K562 (cell line): Measurements from ENCODE around the gene CRTAP. TPM values are rescaled to one million over a fixed set of nuclear protein-coding genes. Genes with fewer than 3 reads are reported as not detected.

ENCODE experiments used
- BRD4 ChIP-seq: fragments of 200-600 bp; sonication (generic); IDR thresholded peaks from 2 replicates; pipeline ENCODE4 v1.6.1; 2017; ENCODE audit warnings: inconsistent platforms
- E2F3 ChIP-seq: fragments of 250-450 bp; sonication (Bioruptor Pico); IDR thresholded peaks from 2 replicates; pipeline ENCODE4 v1.4.0; 2020; ENCODE audit warnings: mild to moderate bottlenecking
- ESRRA ChIP-seq: fragments of 450-650 bp; IDR thresholded peaks from 2 replicates; pipeline ENCODE4 v1.6.1; 2014; ENCODE audit warnings: low read depth, mild to moderate bottlenecking, moderate library complexity, borderline replicate concordance
- HDAC8 ChIP-seq: fragments of 450-650 bp; IDR thresholded peaks from 2 replicates; pipeline ENCODE4 v1.6.1; 2016; ENCODE audit warnings: mild to moderate bottlenecking, missing genetic modification characterization, moderate library complexity, missing compliant biosample characterization
- MEIS2 ChIP-seq: fragments of 450-650 bp; IDR thresholded peaks from 2 replicates; pipeline ENCODE4 v1.6.1; 2014; ENCODE audit warnings: mild to moderate bottlenecking; ENCODE audit not compliant: partially characterized antibody
- NR2C2 ChIP-seq, 2 experiments: fragments of 200-800 bp in 1 of 2; sonication (Bioruptor generic) in 1 of 2; sonication (generic) in 1 of 2; formaldehyde crosslinking in 1 of 2; IDR thresholded peaks; 2 replicates each; pipeline versions ENCODE4 v1.6.1 to v1.8.0; 2016 to 2022; ENCODE audit warnings: mild to moderate bottlenecking in 1 of 2, missing compliant biosample characterization in 1 of 2, missing genetic modification characterization in 1 of 2, missing genetic modification reagents in 1 of 2
- SUPT5H ChIP-seq: fragments of 450-650 bp; IDR thresholded peaks from 2 replicates; pipeline ENCODE4 v1.6.1; 2016
- ZNF232 ChIP-seq: sonication (generic); formaldehyde crosslinking; IDR thresholded peaks from 2 replicates; pipeline ENCODE4 v1.8.0; 2022; ENCODE audit warnings: mild to moderate bottlenecking, missing genetic modification reagents
- polyA plus RNA-seq, 8 experiments: library from polyadenylated mRNA; depleted of rRNA in 4 of 8; stranded (reverse) in 5 of 8; unstranded in 3 of 8; fragments of >200 nt; fragmentation: Nextera tagmentation in 2 of 8; fragmentation: Illumina TruSeq in 1 of 8; extraction: Ambion mirVana in 2 of 8; extraction: Trizol in 1 of 8; gene quantifications; 2 replicates each; pipeline versions ENCODE4 v1.2.1 to v1.2.3, GENCODE V29; 2011 to 2014; ENCODE audit warnings: inconsistent platforms in 1 of 8, missing spikeins in 1 of 8
- total RNA-seq, 7 experiments: library from RNA; depleted of rRNA in 6 of 7; stranded (reverse); fragments of >200 nt in 6 of 7; fragmentation: Illumina TruSeq in 2 of 7; extraction: Trizol in 2 of 7; gene quantifications; 2 replicates each; pipeline versions ENCODE4 v1.2.1 to v1.2.3, GENCODE V29; 2011 to 2021; ENCODE audit warnings: low replicate concordance in 1 of 7
- TF ChIP-seq, protein P1 (sequence below): fragments of 450-650 bp; IDR thresholded peaks from one replicate; pipeline ENCODE4 v1.6.1; 2018; ENCODE audit warnings: mild to moderate bottlenecking, moderate library complexity; ENCODE audit not compliant: partially characterized antibody
- TF ChIP-seq, protein P2 (sequence below), 2 experiments: fragments of 450-650 bp in 1 of 2; sonication (generic) in 1 of 2; formaldehyde crosslinking; conservative IDR thresholded peaks; 2 replicates each; pipeline versions ENCODE4 v1.4.0 to v1.8.1; 2020 to 2022; ENCODE audit warnings: mild to moderate bottlenecking in 1 of 2, missing genetic modification reagents in 1 of 2
- TF ChIP-seq, protein P3 (sequence below): fragments of 250-450 bp; sonication (Bioruptor Pico); IDR thresholded peaks from 2 replicates; pipeline ENCODE4 v1.8.0; 2022; ENCODE audit warnings: moderate library complexity, mild to moderate bottlenecking, inconsistent platforms
- TF ChIP-seq, protein P4 (sequence below): sonication (generic); formaldehyde crosslinking; IDR thresholded peaks from 2 replicates; pipeline ENCODE4 v1.8.1; 2023; ENCODE audit warnings: mild to moderate bottlenecking, missing genetic modification reagents
- TF ChIP-seq, protein P5 (sequence below), 3 experiments: fragments of 200-800 bp in 1 of 3; sonication (Bioruptor generic) in 1 of 3; sonication (generic) in 1 of 3; formaldehyde crosslinking in 1 of 3; IDR thresholded peaks; 2 replicates each; pipeline versions ENCODE4 v1.6.1 to v1.8.0; 2016 to 2022; ENCODE audit warnings: mild to moderate bottlenecking in 2 of 3, missing compliant biosample characterization in 2 of 3, missing genetic modification characterization in 2 of 3, missing genetic modification reagents in 1 of 3

CRTAP gene
- total and polyA plus RNA-seq, 9 of the 15 experiments (the other 6 are each of a cell fraction or from before 2014, with no cell fraction given): 10.0 to 121 (median 53.0) TPM

DNA sequence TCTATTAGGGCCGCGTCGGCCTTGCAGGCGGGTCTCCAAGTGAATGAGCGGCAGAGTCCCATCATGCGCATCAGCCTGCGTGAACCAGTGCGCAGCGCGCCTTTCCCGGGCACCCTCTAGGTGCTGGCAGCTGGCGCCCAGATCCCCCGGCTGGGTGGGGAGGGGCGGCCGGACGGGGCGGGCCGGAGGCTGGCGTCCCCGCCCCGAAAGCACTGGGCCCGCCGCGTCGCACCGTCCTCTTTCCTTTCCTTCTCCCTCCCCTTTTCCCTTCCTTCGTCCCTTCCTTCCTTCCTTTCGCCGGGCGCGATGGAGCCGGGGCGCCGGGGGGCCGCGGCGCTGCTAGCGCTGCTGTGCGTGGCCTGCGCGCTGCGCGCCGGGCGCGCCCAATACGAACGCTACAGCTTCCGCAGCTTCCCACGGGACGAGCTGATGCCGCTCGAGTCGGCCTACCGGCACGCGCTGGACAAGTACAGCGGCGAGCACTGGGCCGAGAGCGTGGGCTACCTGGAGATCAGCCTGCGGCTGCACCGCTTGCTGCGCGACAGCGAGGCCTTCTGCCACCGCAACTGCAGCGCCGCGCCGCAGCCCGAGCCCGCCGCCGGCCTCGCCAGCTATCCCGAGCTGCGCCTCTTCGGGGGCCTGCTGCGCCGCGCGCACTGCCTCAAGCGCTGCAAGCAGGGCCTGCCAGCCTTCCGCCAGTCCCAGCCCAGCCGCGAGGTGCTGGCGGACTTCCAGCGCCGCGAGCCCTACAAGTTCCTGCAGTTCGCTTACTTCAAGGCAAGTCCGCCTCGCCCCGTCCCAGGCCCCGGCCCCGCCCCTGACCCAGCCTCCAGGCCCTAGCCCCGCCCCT is at the start of gene CRTAP (continued):
- TF ChIP-seq, protein P1, sequence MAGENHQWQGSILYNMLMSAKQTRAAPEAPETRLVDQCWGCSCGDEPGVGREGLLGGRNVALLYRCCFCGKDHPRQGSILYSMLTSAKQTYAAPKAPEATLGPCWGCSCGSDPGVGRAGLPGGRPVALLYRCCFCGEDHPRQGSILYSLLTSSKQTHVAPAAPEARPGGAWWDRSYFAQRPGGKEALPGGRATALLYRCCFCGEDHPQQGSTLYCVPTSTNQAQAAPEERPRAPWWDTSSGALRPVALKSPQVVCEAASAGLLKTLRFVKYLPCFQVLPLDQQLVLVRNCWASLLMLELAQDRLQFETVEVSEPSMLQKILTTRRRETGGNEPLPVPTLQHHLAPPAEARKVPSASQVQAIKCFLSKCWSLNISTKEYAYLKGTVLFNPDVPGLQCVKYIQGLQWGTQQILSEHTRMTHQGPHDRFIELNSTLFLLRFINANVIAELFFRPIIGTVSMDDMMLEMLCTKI: no peak
- TF ChIP-seq, protein P2, sequence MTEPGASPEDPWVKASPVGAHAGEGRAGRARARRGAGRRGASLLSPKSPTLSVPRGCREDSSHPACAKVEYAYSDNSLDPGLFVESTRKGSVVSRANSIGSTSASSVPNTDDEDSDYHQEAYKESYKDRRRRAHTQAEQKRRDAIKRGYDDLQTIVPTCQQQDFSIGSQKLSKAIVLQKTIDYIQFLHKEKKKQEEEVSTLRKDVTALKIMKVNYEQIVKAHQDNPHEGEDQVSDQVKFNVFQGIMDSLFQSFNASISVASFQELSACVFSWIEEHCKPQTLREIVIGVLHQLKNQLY (CRISPR knock-in tag; conservative IDR thresholded peaks at IDR 0.05): peak in 1 of 2 experiments; percentile 75; a peak in 1 of 4 replicates
- TF ChIP-seq SUPT5H (peak; percentile 67; the same call in 1 of the 2 replicates), ESRRA (0 out of 2 replicates have a peak, but pooled peaks have one; percentile 21), ZNF232 (CRISPR knock-in tag) (peak; percentile 69; the same call in 1 of the 2 replicates), HDAC8 (tag) (peak; percentile 74; the same call in 1 of the 2 replicates), E2F3 (peak; percentile 18; the same call in 1 of the 2 replicates), MEIS2 (peak; percentile 1), BRD4 (peak; percentile 41; the same call in 1 of the 2 replicates), NR2C2 (CRISPR knock-in tag; IDR thresholded peaks at IDR 0.05) (0 out of 2 replicates have a peak, but pooled peaks have one; percentile 24), NR2C2 (tag; IDR thresholded peaks at IDR 0.05) (0 out of 2 replicates have a peak, but pooled peaks have one; percentile 4)
- TF ChIP-seq, protein P3, sequence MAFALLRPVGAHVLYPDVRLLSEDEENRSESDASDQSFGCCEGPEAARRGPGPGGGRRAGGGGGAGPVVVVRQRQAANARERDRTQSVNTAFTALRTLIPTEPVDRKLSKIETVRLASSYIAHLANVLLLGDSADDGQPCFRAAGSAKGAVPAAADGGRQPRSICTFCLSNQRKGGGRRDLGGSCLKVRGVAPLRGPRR: 0 out of 2 replicates have a peak, but pooled peaks have one; percentile 53
- TF ChIP-seq, protein P4, sequence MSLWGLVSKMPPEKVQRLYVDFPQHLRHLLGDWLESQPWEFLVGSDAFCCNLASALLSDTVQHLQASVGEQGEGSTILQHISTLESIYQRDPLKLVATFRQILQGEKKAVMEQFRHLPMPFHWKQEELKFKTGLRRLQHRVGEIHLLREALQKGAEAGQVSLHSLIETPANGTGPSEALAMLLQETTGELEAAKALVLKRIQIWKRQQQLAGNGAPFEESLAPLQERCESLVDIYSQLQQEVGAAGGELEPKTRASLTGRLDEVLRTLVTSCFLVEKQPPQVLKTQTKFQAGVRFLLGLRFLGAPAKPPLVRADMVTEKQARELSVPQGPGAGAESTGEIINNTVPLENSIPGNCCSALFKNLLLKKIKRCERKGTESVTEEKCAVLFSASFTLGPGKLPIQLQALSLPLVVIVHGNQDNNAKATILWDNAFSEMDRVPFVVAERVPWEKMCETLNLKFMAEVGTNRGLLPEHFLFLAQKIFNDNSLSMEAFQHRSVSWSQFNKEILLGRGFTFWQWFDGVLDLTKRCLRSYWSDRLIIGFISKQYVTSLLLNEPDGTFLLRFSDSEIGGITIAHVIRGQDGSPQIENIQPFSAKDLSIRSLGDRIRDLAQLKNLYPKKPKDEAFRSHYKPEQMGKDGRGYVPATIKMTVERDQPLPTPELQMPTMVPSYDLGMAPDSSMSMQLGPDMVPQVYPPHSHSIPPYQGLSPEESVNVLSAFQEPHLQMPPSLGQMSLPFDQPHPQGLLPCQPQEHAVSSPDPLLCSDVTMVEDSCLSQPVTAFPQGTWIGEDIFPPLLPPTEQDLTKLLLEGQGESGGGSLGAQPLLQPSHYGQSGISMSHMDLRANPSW: peak; percentile 89; the same call in 1 of the 2 replicates
- TF ChIP-seq, protein P5, sequence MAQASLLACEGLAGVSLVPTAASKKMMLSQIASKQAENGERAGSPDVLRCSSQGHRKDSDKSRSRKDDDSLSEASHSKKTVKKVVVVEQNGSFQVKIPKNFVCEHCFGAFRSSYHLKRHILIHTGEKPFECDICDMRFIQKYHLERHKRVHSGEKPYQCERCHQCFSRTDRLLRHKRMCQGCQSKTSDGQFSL (CRISPR knock-in tag; IDR thresholded peaks at IDR 0.05): peak; percentile 60; the same call in 1 of the 2 replicates
- TF ChIP-seq, protein P5 (tag; IDR thresholded peaks at IDR 0.05): no peak; a peak in 1 of 4 replicates
